Fibroblast of mammary gland (primary cell): ENCODE results near the gene DAPL1.

ENCODE experiments used
- DNase-seq: peaks from one replicate; pipeline ENCODE4 v3.0.0-alpha.2; 2010; ENCODE audit warnings: low read depth
- H3K4me3 ChIP-seq: 2 replicates; pipeline ENCODE4 v1.5.1; 2011; ENCODE audit warnings: low read depth, mild to moderate bottlenecking, low read length, moderate library complexity; ENCODE audit not compliant: control insufficient read depth
- TF ChIP-seq, protein P1 (sequence below): conservative IDR thresholded peaks from 2 replicates; pipeline ENCODE4 v1.5.1; 2011; ENCODE audit warnings: low read depth, low read length, inconsistent platforms; ENCODE audit not compliant: control insufficient read depth, insufficient read depth

Gene DAPL1

DNA sequence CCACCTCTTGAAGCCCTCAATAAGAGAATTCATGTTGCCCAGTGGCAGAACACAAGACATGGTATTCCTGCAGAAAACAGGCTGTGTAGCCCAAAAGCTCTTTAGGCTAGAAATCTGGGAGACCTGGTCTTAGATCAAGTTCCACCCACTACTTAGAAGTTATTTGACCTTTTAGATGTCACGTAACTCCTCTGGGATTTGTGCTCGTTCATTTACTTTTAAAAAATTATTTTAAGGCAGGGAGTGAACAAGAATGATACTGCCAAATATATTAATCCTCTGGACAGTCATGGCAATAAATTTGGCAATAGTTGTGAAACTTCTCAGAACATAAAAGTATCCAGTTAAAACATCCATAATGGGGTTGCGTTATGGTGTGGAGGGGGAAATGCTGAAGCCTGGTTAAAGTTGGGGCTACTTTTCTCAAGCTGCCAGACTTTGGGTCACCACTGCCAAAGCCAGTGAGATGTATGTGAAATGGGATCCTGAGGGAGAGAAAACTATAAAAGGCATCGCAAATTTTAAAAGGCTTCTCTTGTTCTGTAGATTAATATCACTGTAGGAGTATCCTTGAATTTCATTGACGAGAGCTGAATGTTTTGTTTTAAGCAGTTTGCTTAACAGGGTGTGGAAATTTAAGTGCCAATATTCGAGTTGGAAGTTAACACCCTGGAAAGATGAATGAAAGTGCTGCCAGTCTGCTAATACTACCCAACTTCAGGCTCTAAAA is 15.8 kb downstream of the DAPL1 start:
- H3K4me3 ChIP-seq = no peak overlapping the region
- DNase-seq = peak; percentile 51
- TF ChIP-seq, protein P1, sequence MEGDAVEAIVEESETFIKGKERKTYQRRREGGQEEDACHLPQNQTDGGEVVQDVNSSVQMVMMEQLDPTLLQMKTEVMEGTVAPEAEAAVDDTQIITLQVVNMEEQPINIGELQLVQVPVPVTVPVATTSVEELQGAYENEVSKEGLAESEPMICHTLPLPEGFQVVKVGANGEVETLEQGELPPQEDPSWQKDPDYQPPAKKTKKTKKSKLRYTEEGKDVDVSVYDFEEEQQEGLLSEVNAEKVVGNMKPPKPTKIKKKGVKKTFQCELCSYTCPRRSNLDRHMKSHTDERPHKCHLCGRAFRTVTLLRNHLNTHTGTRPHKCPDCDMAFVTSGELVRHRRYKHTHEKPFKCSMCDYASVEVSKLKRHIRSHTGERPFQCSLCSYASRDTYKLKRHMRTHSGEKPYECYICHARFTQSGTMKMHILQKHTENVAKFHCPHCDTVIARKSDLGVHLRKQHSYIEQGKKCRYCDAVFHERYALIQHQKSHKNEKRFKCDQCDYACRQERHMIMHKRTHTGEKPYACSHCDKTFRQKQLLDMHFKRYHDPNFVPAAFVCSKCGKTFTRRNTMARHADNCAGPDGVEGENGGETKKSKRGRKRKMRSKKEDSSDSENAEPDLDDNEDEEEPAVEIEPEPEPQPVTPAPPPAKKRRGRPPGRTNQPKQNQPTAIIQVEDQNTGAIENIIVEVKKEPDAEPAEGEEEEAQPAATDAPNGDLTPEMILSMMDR = no peak

DNA sequence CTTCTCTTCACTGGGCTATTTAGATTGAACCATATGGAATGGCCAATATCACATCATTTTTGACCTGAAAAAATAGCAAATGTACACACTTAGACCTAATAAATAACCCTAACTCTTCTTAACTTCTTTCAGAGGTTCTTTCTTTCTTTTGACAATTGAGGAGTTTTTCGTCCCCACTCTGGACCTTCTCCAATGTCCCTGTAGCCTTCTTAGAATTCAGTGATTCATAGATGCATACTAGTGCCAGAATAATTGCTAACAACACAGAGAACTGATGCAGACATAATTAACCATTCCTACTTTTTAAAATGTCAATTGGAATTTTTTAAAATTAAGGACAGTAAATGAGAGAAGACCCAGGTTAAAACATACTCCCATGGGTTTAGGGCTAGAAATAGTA is 20.0 kb downstream of the DAPL1 start:
- DNase-seq = no peak
- TF ChIP-seq, protein P1 = no peak

DNA sequence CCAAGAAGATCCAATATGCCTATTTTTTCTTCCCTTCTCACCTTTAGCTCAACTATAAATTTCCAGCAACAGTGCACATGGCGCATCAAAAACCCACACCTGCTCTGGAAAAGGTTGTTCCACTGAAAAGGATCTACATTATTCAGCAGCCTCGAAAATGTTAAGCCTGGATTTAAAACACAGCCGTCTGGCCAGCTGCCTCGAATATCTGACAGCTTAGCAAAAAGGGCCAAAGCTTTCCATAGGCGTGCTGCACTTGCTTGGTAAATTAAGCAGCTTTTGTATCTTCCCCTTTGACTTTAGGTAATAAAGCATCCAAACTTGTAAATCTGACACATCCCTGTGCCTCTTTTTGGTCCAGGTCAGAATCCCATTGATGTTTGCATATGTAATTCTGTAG is 20.5 kb downstream of the DAPL1 start:
- TF ChIP-seq, protein P1 = no peak
- DNase-seq = no peak

More for the DNA sequence above, 20.0 kb downstream of the DAPL1 start:
- no peak overlapping the region for H3K4me3 ChIP-seq

DNA sequence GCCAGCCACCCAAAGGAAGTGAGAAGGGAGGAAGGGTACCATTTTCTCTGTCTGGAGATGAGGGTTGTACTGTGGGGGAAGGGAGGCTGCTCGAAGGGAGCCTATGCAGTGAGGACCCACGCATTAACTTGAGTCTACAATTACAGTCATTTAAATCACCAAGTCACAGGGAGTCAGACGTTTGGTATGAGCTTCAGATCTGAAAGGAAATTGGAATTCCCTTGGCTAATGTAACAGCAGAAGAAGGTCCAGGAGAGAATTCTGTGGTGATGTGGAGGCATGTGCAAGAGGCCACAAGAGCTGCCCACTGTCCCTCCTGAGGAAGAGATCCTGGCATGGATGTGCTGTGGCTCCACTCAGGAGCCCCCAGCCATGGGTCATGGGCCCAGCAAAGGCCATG is 22.5 kb downstream of the DAPL1 start:
- H3K4me3 ChIP-seq = no peak overlapping the region
- TF ChIP-seq, protein P1 = no peak

More for the DNA sequence above, 20.5 kb downstream of the DAPL1 start:
- H3K4me3 ChIP-seq = no peak overlapping the region

DNA sequence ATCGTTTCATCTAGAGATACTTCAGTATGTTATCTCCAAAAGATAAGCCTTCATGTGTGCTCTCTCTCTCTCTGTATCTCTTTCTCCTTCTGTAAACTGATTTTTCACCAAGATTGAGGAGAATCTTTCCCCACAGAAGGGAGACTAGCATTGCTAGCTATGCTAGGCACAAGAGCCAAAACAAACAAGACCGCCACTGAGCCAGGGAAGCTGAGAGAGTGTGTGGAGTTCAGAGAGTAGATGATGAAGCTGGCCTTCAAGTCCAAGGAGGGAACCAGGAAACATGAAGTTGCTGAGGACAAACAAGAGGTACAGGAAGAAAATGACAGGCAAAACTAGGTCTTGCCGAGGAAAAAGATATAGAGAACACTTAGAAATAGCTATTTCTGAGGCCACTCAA is 23.4 kb downstream of the DAPL1 start:
- H3K4me3 ChIP-seq = no peak overlapping the region
- TF ChIP-seq, protein P1 = no peak
- peak; percentile 27 for DNase-seq

More for the DNA sequence above, 22.5 kb downstream of the DAPL1 start:
- DNase-seq = peak; percentile 68

DNA sequence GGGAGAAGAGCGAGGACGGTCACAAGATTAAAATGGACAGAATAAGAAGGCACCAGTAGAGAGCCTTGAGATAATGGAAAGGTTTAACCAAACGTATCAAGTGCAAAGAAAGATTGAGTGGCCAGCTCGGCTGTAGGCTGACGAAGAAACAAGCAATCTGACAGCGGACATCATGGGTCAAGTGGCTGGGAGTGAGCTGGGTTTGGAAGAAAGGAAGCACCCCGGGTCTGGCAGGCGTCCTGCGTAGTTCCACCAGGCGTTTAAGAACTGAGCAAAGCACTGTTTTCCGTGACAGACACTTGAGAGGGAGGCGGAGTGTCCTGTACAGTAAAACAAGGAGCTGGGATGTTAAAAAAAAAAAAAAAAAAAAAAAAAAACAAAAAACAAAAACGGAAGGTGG is 27.1 kb downstream of the DAPL1 start:
- no peak for DNase-seq
- TF ChIP-seq, protein P1 = no peak

More for the DNA sequence above, 27.1 kb downstream of the DAPL1 start:
- no peak overlapping the region for H3K4me3 ChIP-seq
